ENCODE results near the gene NIT1. TPM values are rescaled to one million over a fixed set of nuclear protein-coding genes. Genes with fewer than 3 reads are reported as not detected.
A peak's percentile ranks its signal among the peaks of the same experiment; 100 is the strongest.

The NIT1 gene
- total RNA-seq, 1 experiment from 2014 or later = 26.8 TPM

GRCh38 chr1:161092621-161093028 lies 25.3 kb upstream of the NIT1 start:
- Histone ChIP-seq H3K4me3 (no peak overlapping the region), H3K4me1 (replicated peaks; ENCODE audit: insufficient read depth) (peaks cover 70% of the 10 kb centered on the region), H3K9me2 (ENCODE audit: insufficient read depth) (no peaks in the 10 kb centered on the region), H3K79me2 (ENCODE audit: low read depth) (peaks cover 14% of the 10 kb centered on the region), H3K36me3 (ENCODE audit: low read depth) (no peaks in the 10 kb centered on the region), H3F3A (ENCODE audit: insufficient read depth, low read depth) (peaks cover 13% of the 10 kb centered on the region), H2AFZ (no peak overlapping the region), H3K4me2 (peak overlapping the region; percentile 50), H3K27ac (peak overlapping the region; percentile 46), H4K20me1 (ENCODE audit: insufficient read depth) (no peaks in the 10 kb centered on the region), H3K27me3 (ENCODE audit: insufficient read depth, low read depth) (no peaks in the 10 kb centered on the region), H3K9me3 (ENCODE audit: insufficient read depth, low read depth) (no peaks in the 10 kb centered on the region)
- ChIA-PET CTCF (no interaction called here), POLR2A (ENCODE audit: unreplicated experiment) (interaction anchor here (0.8 kb wide), 1 partner anchor 47 kb away, joined by 5 read pairs; the partner anchor contains the start of gene USF1)
- DNase-seq = peak; percentile 56 to 82
- BruUV-seq (replicated peaks) = no TSS peak
- intact Hi-C loops (cut with micrococcal nuclease; ENCODE audit: unreplicated experiment) = no loop called here
- TF ChIP-seq CTCF (conservative IDR thresholded peaks at IDR 0.05) = no peak
- TF ChIP-seq EZH2 (IDR thresholded peaks at IDR 0.05; ENCODE audit: low read depth) = no peak

GRCh38 chr1:161094481-161094880 lies 23.4 kb upstream of the NIT1 start:
- H3K36me3 ChIP-seq (ENCODE audit: low read depth) = no peaks in the 10 kb centered on the region
- peaks cover 55% of the 10 kb centered on the region for H3K4me1 ChIP-seq (replicated peaks; ENCODE audit: insufficient read depth)
- no peaks in the 10 kb centered on the region for H3K9me3 ChIP-seq (ENCODE audit: insufficient read depth, low read depth)
- no peaks in the 10 kb centered on the region for H3K9me2 ChIP-seq (ENCODE audit: insufficient read depth)
- ChIA-PET POLR2A (ENCODE audit: unreplicated experiment) (no interaction called here), CTCF (no interaction called here)
- no peaks in the 10 kb centered on the region for H3K27me3 ChIP-seq (ENCODE audit: insufficient read depth, low read depth)
- no peaks in the 10 kb centered on the region for H3K79me2 ChIP-seq (ENCODE audit: low read depth)
- no peak for DNase-seq
- H3K27ac ChIP-seq = no peak overlapping the region
- peaks cover 23% of the 10 kb centered on the region for H3F3A ChIP-seq (ENCODE audit: insufficient read depth, low read depth)
- no peak overlapping the region for H3K4me2 ChIP-seq
- H3K4me3 ChIP-seq = no peak overlapping the region
- H2AFZ ChIP-seq = no peak overlapping the region
- intact Hi-C loops (cut with micrococcal nuclease; ENCODE audit: unreplicated experiment) = no loop called here
- no peak for TF ChIP-seq EZH2 (IDR thresholded peaks at IDR 0.05; ENCODE audit: low read depth)
- TF ChIP-seq CTCF (conservative IDR thresholded peaks at IDR 0.05) = no peak
- no TSS peak for BruUV-seq (replicated peaks)
- H4K20me1 ChIP-seq (ENCODE audit: insufficient read depth) = no peaks in the 10 kb centered on the region

GRCh38 chr1:161095230-161095629 lies 22.7 kb upstream of the NIT1 start:
- intact Hi-C loops (cut with micrococcal nuclease; ENCODE audit: unreplicated experiment) = no loop called here
- TF ChIP-seq CTCF (conservative IDR thresholded peaks at IDR 0.05) (no peak), EZH2 (IDR thresholded peaks at IDR 0.05; ENCODE audit: low read depth) (no peak)
- Histone ChIP-seq H3K9me2 (ENCODE audit: insufficient read depth) (no peaks in the 10 kb centered on the region), H3K4me2 (no peak overlapping the region), H3K79me2 (ENCODE audit: low read depth) (no peaks in the 10 kb centered on the region), H2AFZ (no peak overlapping the region), H3K9me3 (ENCODE audit: insufficient read depth, low read depth) (no peaks in the 10 kb centered on the region), H3K27ac (no peak overlapping the region), H3K4me1 (replicated peaks; ENCODE audit: insufficient read depth) (peaks cover 48% of the 10 kb centered on the region), H3K4me3 (no peak overlapping the region), H3K27me3 (ENCODE audit: insufficient read depth, low read depth) (no peaks in the 10 kb centered on the region), H3F3A (ENCODE audit: insufficient read depth, low read depth) (peaks cover 30% of the 10 kb centered on the region), H3K36me3 (ENCODE audit: low read depth) (no peaks in the 10 kb centered on the region), H4K20me1 (ENCODE audit: insufficient read depth) (no peaks in the 10 kb centered on the region)
- no peak for DNase-seq
- BruUV-seq (replicated peaks) = no TSS peak
- CTCF ChIA-PET = interaction anchor here (0.7 kb wide), 1 partner anchor 27 kb away, joined by 3 read pairs; no protein-coding TSS in a partner anchor
- POLR2A ChIA-PET (ENCODE audit: unreplicated experiment) = no interaction called here

Data from PC-9 (cell line).